Activated CD8-positive, alpha-beta T cell treated with anti-CD3 and anti-CD28 coated beads for 36 hours (primary cell): Measurements from ENCODE around the gene MACROD2. TPM values are rescaled to one million over a fixed set of nuclear protein-coding genes. Genes with fewer than 3 reads are reported as not detected.

Experiments used
- ATAC-seq: fragments of 200-7000 bp; cut with Tn5 transposase; one replicate; pipeline ENCODE4 v1.10.0; 2021; ENCODE audit warnings: mild to moderate bottlenecking, moderate library complexity
- CTCF ChIA-PET: fragments of 350-600 bp; sonication (Branson Sonifier 250); formaldehyde crosslinking; loops from one replicate; lab custom pipeline; 2021; ENCODE audit warnings: antibody characterized with exemption; lab: Charles Lee
- POLR2A ChIA-PET: fragments of 350-600 bp; sonication (Branson Sonifier 250); formaldehyde crosslinking; loops from one replicate; lab custom pipeline; 2021; ENCODE audit warnings: antibody characterized with exemption; lab: Charles Lee
- DNase-seq: peaks from one replicate; pipeline ENCODE4 v3.0.0-alpha.2; 2020
- H3K27ac Mint-ChIP-seq: one replicate; pipeline ENCODE4 v1.8.0; 2021; ENCODE audit warnings: mild to moderate bottlenecking, mixed read lengths
- H3K27me3 Mint-ChIP-seq: one replicate; pipeline ENCODE4 v1.8.0; 2021; ENCODE audit warnings: mixed read lengths
- H3K36me3 Mint-ChIP-seq: one replicate; pipeline ENCODE4 v1.8.0; 2021; ENCODE audit warnings: low read depth, mixed read lengths
- H3K4me1 Mint-ChIP-seq: one replicate; pipeline ENCODE4 v1.8.0; 2021; ENCODE audit warnings: low read depth, mixed read lengths
- H3K4me3 Mint-ChIP-seq: one replicate; pipeline ENCODE4 v1.8.0; 2021; ENCODE audit warnings: mild to moderate bottlenecking, moderate library complexity, mixed read lengths
- H3K9me3 Mint-ChIP-seq: one replicate; pipeline ENCODE4 v1.8.0; 2021; ENCODE audit warnings: mixed read lengths
- CTCF ChIP-seq: fragments of 200-600 bp; IDR thresholded peaks from one replicate; pipeline ENCODE4 v1.8.0; 2022; ENCODE audit warnings: antibody characterized with exemption, mild to moderate bottlenecking
- intact Hi-C: fragments of 100-400 bp; cut with micrococcal nuclease; formaldehyde crosslinking; loops from one replicate; pipeline ENCODE4 v1.10.0; 2022
- total RNA-seq, 2 experiments: library from RNA; stranded (reverse); gene quantifications; one replicate each; pipeline ENCODE4 v1.2.3, GENCODE V29; 2021

MACROD2 gene
- total RNA-seq, 2 experiments from 2014 or later = not detected

GRCh38 chr20:15318682-15319081, 1323.4 kb downstream of the MACROD2 start:
- no peak for DNase-seq
- H3K27ac Mint-ChIP-seq = no peak overlapping the region
- no peaks in the 10 kb centered on the region for H3K4me1 Mint-ChIP-seq
- ATAC-seq = no peak
- intact Hi-C loops = no loop called here
- POLR2A ChIA-PET = no interaction called here
- no peaks in the 10 kb centered on the region for H3K36me3 Mint-ChIP-seq
- no peak overlapping the region for H3K4me3 Mint-ChIP-seq
- no peak for TF ChIP-seq CTCF
- CTCF ChIA-PET = no interaction called here
- peaks cover 1% of the 10 kb centered on the region for H3K27me3 Mint-ChIP-seq
- peaks cover 10% of the 10 kb centered on the region for H3K9me3 Mint-ChIP-seq

GRCh38 chr20:15319439-15319838, 1324.1 kb downstream of the MACROD2 start:
- no peak overlapping the region for H3K4me3 Mint-ChIP-seq
- H3K36me3 Mint-ChIP-seq = no peaks in the 10 kb centered on the region
- no peak overlapping the region for H3K27ac Mint-ChIP-seq
- ChIA-PET POLR2A (no interaction called here), CTCF (no interaction called here)
- H3K27me3 Mint-ChIP-seq = peaks cover 1% of the 10 kb centered on the region
- ATAC-seq (no peak), DNase-seq (no peak)
- H3K4me1 Mint-ChIP-seq = no peaks in the 10 kb centered on the region
- TF ChIP-seq CTCF = no peak
- peaks cover 10% of the 10 kb centered on the region for H3K9me3 Mint-ChIP-seq
- intact Hi-C loops = no loop called here

- no peaks in the 10 kb centered on the region for H3K4me1 Mint-ChIP-seq
- ATAC-seq (no peak), DNase-seq (no peak)
- POLR2A ChIA-PET = no interaction called here
- TF ChIP-seq CTCF = no peak
- no peak overlapping the region for H3K4me3 Mint-ChIP-seq
- CTCF ChIA-PET = no interaction called here
- H3K9me3 Mint-ChIP-seq = peaks cover 6% of the 10 kb centered on the region
- intact Hi-C loops = no loop called here
- H3K27me3 Mint-ChIP-seq = no peaks in the 10 kb centered on the region
- H3K27ac Mint-ChIP-seq = no peak overlapping the region
- H3K36me3 Mint-ChIP-seq = no peaks in the 10 kb centered on the region
Measured at GRCh38 chr20:15320941-15321340, 1325.6 kb downstream of the MACROD2 start.

- Mint-ChIP-seq H3K4me1 (no peaks in the 10 kb centered on the region), H3K27me3 (no peaks in the 10 kb centered on the region), H3K27ac (no peak overlapping the region), H3K36me3 (no peaks in the 10 kb centered on the region), H3K4me3 (no peak overlapping the region), H3K9me3 (peaks cover 3% of the 10 kb centered on the region)
- intact Hi-C loops = no loop called here
- ChIA-PET POLR2A (no interaction called here), CTCF (no interaction called here)
- DNase-seq = no peak
- no peak for TF ChIP-seq CTCF
- ATAC-seq = no peak
Measured at GRCh38 chr20:15327123-15327522, 1331.8 kb downstream of the MACROD2 start.

GRCh38 chr20:15328084-15328483, 1332.8 kb downstream of the MACROD2 start:
- ChIA-PET CTCF (no interaction called here), POLR2A (no interaction called here)
- no peaks in the 10 kb centered on the region for H3K27me3 Mint-ChIP-seq
- H3K27ac Mint-ChIP-seq = no peak overlapping the region
- no peak overlapping the region for H3K4me3 Mint-ChIP-seq
- no peaks in the 10 kb centered on the region for H3K36me3 Mint-ChIP-seq
- no peak for TF ChIP-seq CTCF
- no peak for DNase-seq
- no peaks in the 10 kb centered on the region for H3K4me1 Mint-ChIP-seq
- intact Hi-C loops = no loop called here
- peaks cover 4% of the 10 kb centered on the region for H3K9me3 Mint-ChIP-seq
- no peak for ATAC-seq
